OCI-LY7 (cell line): ENCODE data around the gene KDM6A.

Source experiments
- EZH2phosphoT487 ChIP-seq: fragments of 200-600 bp; sonication (generic); IDR thresholded peaks from 2 replicates; pipeline ENCODE4 v1.6.1; 2018; ENCODE audit warnings: low read depth, borderline replicate concordance, mild to moderate bottlenecking, mixed run types, antibody characterized with exemption, low read length, moderate library complexity, mixed read lengths
- TF ChIP-seq, protein P1 (sequence below): fragments of 200-600 bp; sonication (generic); conservative IDR thresholded peaks from 2 replicates; pipeline ENCODE4 v1.5.1; 2014; ENCODE audit warnings: mild to moderate bottlenecking, antibody characterized with exemption, low read length, moderate library complexity, mixed read lengths

DNA sequence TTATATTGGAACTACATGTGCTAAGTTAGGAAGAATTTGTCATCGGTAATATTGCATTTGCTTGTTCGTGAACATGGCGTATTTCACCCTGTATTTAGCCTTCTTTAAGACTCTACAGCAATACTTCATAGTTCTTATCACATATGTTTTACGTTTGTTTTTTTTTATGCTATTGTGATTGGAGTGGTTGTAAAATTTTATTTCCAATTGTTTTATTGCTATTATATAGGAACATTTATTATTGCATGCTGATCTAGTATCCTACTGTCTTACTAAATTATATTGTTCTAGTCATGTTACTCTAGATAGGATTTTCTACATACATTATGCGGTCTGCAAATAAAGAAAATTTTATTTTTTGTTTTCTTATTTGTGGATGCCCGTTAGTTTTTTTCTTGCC lies 107.4 kb downstream of the KDM6A start:
- TF ChIP-seq, protein P1, sequence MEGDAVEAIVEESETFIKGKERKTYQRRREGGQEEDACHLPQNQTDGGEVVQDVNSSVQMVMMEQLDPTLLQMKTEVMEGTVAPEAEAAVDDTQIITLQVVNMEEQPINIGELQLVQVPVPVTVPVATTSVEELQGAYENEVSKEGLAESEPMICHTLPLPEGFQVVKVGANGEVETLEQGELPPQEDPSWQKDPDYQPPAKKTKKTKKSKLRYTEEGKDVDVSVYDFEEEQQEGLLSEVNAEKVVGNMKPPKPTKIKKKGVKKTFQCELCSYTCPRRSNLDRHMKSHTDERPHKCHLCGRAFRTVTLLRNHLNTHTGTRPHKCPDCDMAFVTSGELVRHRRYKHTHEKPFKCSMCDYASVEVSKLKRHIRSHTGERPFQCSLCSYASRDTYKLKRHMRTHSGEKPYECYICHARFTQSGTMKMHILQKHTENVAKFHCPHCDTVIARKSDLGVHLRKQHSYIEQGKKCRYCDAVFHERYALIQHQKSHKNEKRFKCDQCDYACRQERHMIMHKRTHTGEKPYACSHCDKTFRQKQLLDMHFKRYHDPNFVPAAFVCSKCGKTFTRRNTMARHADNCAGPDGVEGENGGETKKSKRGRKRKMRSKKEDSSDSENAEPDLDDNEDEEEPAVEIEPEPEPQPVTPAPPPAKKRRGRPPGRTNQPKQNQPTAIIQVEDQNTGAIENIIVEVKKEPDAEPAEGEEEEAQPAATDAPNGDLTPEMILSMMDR: no peak
- TF ChIP-seq EZH2phosphoT487: no peak
